ENCODE data around the gene MARK3. TPM values are rescaled to one million over a fixed set of nuclear protein-coding genes. Genes with fewer than 3 reads are reported as not detected.
"Not testable (repeated sequence)": the region's sequence is repeated elsewhere in the genome, so short reads cannot be mapped to it uniquely, and the experiment has no call there.

Gene MARK3
- total RNA-seq, 5 donors from 2014 or later (not counting 1 experiment from before 2014, with no cell fraction given), result 94.7 to 128 (median 107) TPM

DNA sequence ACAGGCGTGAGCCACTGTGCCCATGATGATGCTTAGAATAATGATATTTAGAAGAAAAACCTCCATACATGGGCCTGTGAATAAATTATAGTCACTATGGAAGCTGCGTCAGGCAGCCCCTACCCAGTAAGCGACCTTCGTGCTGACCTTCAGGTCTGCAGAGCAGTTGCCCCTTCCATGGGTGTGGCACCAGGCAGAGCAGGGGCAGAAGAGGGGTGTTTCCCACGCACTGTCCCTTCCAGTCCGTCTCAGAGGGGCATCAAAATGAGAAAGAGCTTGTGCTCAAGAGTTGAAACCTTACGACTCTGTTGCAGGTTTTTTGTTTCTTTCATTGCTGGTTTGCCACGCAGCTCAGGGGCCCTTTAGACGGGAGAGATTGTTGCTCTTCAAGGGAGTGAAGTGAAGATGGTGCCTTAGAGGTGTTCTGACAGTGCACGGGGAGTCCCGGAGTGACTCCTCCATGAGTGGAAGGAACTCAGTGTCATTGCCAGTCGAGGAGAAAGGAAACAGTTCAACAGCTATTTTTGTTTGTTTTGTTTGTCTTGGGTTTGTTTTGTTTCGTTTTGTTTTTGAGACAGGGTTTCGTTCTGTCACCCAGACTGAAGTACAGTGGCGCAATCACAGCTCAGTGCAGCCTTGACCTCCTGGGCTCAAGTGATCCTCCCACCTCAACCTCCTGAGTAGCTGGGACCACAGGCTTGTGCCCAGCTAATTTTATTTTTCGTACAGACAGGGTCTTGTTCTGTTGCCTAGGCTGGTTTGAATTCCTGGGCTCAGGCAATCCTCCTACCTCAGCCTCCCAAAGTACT lies 123.5 kb downstream of the MARK3 start:
- POLR2A ChIA-PET, result no interaction called here
- H3K4me1 Mint-ChIP-seq, result peaks cover 0 to 1% (median 0%) of the 10 kb centered on the region in 3 donors
- no peaks in the 10 kb centered on the region for H3K9me3 Mint-ChIP-seq
- H3K4me3 Mint-ChIP-seq, result no peak overlapping the region
- WGBS (ENCODE audit: insufficient coverage), result 90% methylated on average over 11 of the region's 16 CpGs
- no peak for DNase-seq
- peaks cover 7 to 24% of the 10 kb centered on the region in 2 donors for H3K36me3 ChIP-seq (ENCODE audit: control insufficient read depth in 2 of 2, extremely low read depth in 1 of 2, insufficient read depth in 1 of 2, low read length in 1 of 2)
- peaks cover 13% of the 10 kb centered on the region for H3K36me3 Mint-ChIP-seq
- no peaks in the 10 kb centered on the region for H3K9me3 ChIP-seq
- ATAC-seq (replicated peaks in 1 of 4), result no peak
- no peak overlapping the region for H3K4me3 ChIP-seq (ENCODE audit: control insufficient read depth in 1 of 2, extremely low read depth in 1 of 2, low read length in 1 of 2)
- no peaks in the 10 kb centered on the region for H3K27me3 ChIP-seq (replicated peaks in 1 of 2; ENCODE audit: control insufficient read depth in 2 of 2, extremely low read depth in 1 of 2, insufficient read depth in 2 of 2, low read length in 1 of 2)
- H3K4me1 ChIP-seq (ENCODE audit: control insufficient read depth in 1 of 2, extremely low read depth in 1 of 2, insufficient read depth in 2 of 2, low read length in 2 of 2), result no peaks in the 10 kb centered on the region
- CTCF ChIA-PET, result interaction anchor here (0.7 kb wide), 2 partner anchors 11 to 19 kb away, joined by 3 to 4 read pairs; no protein-coding TSS in a partner anchor
- H3K27ac ChIP-seq (ENCODE audit: low read length), result no peak overlapping the region
- H3K27me3 Mint-ChIP-seq, result no peaks in the 10 kb centered on the region
- no peak overlapping the region for H3K27ac Mint-ChIP-seq

DNA sequence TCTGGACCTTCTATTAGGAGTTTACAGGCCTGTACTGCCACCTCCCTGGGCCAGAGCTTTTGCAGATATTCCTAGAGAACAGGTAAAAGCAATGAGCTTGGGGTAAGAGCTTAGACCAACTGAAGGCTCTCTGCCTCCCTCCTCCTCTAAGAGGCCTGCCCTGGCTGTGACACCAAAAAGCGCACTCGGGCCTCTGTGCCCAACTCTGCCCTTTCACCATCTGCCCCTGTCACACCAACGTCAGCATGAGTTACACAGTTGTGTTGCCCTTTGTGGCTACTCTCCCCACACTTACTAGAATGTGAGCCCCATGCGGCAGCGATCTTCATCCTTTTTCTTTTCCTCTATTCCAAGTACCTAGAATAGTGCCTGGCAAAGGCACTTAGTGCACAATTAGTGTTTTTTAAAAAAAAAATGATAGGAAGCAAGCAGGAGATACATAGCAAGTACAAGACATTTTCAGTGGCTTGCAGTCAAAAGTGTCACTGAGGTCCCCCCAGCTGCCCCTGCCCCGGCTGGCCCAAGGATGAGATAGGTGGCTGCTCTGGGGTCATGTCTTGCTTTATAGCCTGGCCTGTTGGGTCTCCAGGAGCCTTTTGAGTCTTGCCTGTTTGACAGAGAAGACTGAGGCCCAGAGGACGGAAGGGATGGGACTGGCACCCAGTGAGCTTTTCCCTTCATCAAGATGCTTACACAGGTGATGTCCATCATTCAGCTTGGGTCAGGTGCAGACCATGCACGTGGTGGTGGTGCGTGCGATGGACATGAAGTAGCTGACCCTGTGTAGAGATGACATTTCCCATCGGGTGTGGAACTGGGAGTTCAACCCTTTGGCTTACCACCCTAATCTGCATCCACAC lies 124.9 kb downstream of the MARK3 start:
- no peak overlapping the region for H3K27ac Mint-ChIP-seq
- 95% methylated on average over 7 of the region's 11 CpGs for WGBS (ENCODE audit: insufficient coverage)
- CTCF ChIA-PET, result interaction anchor here (0.5 to 0.6 kb wide), 3 partner anchors 31 to 302 kb away, joined by 3 to 4 read pairs (median 3); no protein-coding TSS in a partner anchor

DNA sequence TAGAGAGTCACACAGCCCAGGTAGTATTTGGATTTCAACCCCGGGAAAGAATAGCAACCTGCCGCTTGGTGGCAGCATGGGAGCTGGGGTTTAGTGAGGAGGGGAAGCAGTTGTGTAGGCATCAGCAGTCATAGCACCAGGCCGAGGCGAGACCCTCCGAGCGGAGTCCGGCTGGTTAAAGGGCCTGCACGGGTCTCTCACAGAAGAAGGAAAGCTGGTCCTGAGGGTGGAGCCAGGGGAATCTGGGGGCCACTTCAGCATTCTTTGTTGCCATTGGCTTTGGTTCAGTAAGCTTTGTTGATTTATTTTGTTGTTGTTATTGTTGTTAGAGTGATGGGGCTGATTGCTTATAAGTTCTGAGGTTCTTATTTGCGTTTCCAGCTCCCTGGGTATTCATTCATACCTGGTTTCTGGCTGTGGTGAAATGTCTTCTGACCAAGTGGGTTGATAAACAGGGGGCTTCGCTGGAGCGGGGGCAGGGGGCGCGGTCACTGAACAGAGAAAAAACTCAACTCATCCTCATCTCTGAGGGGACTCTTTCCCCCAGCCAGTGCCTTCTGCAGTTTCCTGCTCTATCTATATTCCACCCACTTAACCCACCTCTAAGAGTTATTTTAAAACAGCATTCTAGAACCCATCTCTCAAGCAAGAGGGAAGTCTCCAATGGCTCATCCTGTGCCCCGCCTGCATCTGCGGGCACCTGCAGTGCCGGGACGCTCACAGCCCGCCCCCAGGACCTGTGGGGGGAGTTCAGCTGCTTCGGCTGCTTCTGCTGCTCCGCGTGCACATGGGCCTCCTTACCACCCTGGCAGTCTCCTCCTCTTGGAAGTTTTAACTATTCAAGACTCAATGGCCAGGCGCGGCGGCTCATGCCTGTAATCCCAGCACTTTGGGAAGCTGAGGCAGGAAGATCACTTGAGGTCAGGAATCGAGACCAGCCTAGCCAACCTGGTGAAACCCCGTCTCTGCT lies 125.8 kb downstream of the MARK3 start:
- Mint-ChIP-seq H3K27ac (no peak overlapping the region), H3K4me3 (no peak overlapping the region), H3K27me3 (no peaks in the 10 kb centered on the region), H3K9me3 (no peaks in the 10 kb centered on the region), H3K36me3 (no peaks in the 10 kb centered on the region), H3K4me1 (peaks cover 0 to 6% (median 3%) of the 10 kb centered on the region in 3 donors)
- no peak overlapping the region for H3K4me3 ChIP-seq (ENCODE audit: control insufficient read depth in 1 of 2, extremely low read depth in 1 of 2, low read length in 1 of 2)
- no peak overlapping the region for H3K27ac ChIP-seq (ENCODE audit: low read length)
- H3K27me3 ChIP-seq (replicated peaks in 1 of 2; ENCODE audit: control insufficient read depth in 2 of 2, extremely low read depth in 1 of 2, insufficient read depth in 2 of 2, low read length in 1 of 2), result no peaks in the 10 kb centered on the region
- ChIA-PET CTCF (no interaction called here), POLR2A (no interaction called here)
- WGBS (ENCODE audit: insufficient coverage), result 97% methylated on average over 16 of the region's 26 CpGs
- ATAC-seq (replicated peaks in 1 of 4) (no peak), DNase-seq (no peak)
- no peaks in the 10 kb centered on the region for H3K9me3 ChIP-seq
- H3K36me3 ChIP-seq (ENCODE audit: control insufficient read depth in 2 of 2, extremely low read depth in 1 of 2, insufficient read depth in 1 of 2, low read length in 1 of 2), result peaks cover 0 to 8% of the 10 kb centered on the region in 2 donors
- no peaks in the 10 kb centered on the region for H3K4me1 ChIP-seq (ENCODE audit: control insufficient read depth in 1 of 2, extremely low read depth in 1 of 2, insufficient read depth in 2 of 2, low read length in 2 of 2)

More for the DNA sequence above, 124.9 kb downstream of the MARK3 start:
- no peaks in the 10 kb centered on the region for H3K9me3 ChIP-seq
- H3K4me1 ChIP-seq (ENCODE audit: control insufficient read depth in 1 of 2, extremely low read depth in 1 of 2, insufficient read depth in 2 of 2, low read length in 2 of 2), result no peaks in the 10 kb centered on the region
- DNase-seq, result no peak
- peaks cover 4% of the 10 kb centered on the region for H3K36me3 Mint-ChIP-seq
- H3K27me3 Mint-ChIP-seq, result no peaks in the 10 kb centered on the region
- peaks cover 0 to 6% (median 3%) of the 10 kb centered on the region in 3 donors for H3K4me1 Mint-ChIP-seq
- no peak overlapping the region for H3K4me3 Mint-ChIP-seq
- H3K27me3 ChIP-seq (replicated peaks in 1 of 2; ENCODE audit: control insufficient read depth in 2 of 2, extremely low read depth in 1 of 2, insufficient read depth in 2 of 2, low read length in 1 of 2), result no peaks in the 10 kb centered on the region
- H3K9me3 Mint-ChIP-seq, result no peaks in the 10 kb centered on the region
- POLR2A ChIA-PET, result no interaction called here
- H3K27ac ChIP-seq (ENCODE audit: low read length), result no peak overlapping the region
- H3K4me3 ChIP-seq (ENCODE audit: control insufficient read depth in 1 of 2, extremely low read depth in 1 of 2, low read length in 1 of 2), result no peak overlapping the region
- H3K36me3 ChIP-seq (ENCODE audit: control insufficient read depth in 2 of 2, extremely low read depth in 1 of 2, insufficient read depth in 1 of 2, low read length in 1 of 2), result peaks cover 3 to 15% of the 10 kb centered on the region in 2 donors
- no peak for ATAC-seq (replicated peaks in 1 of 4)

DNA sequence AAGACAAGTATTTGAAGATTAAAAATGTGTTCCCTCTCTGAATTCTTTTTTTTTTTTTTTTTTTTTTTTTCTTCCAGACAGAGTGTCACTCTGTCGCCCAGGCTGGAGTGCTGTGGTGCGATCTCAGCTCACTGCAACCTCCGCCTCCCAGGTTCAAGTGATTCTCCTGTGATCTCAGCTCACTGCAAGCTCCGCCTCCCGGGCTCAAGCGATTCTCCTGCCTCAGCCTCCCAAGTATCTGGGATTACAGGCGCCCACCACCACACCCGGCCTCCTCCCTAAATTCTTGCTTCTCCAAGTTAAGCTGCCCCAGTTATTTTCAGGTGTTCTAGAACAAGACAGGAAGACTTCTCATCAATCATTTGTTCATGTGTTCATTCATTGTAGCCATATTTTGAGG lies 127.0 kb downstream of the MARK3 start:
- 100% methylated on average over 5 of the region's 8 CpGs for WGBS (ENCODE audit: insufficient coverage)
- ATAC-seq (replicated peaks in 1 of 4); H3K9me3 Mint-ChIP-seq; H3K36me3 Mint-ChIP-seq; H3K27ac Mint-ChIP-seq; H3K9me3 ChIP-seq; H3K36me3 ChIP-seq (ENCODE audit: control insufficient read depth in 2 of 2, extremely low read depth in 1 of 2, insufficient read depth in 1 of 2, low read length in 1 of 2); H3K27me3 Mint-ChIP-seq; H3K4me1 Mint-ChIP-seq; CTCF ChIA-PET; H3K4me3 Mint-ChIP-seq; DNase-seq; H3K4me3 ChIP-seq (ENCODE audit: control insufficient read depth in 1 of 2, extremely low read depth in 1 of 2, low read length in 1 of 2); H3K4me1 ChIP-seq (ENCODE audit: control insufficient read depth in 1 of 2, extremely low read depth in 1 of 2, insufficient read depth in 2 of 2, low read length in 2 of 2); H3K27me3 ChIP-seq (replicated peaks in 1 of 2; ENCODE audit: control insufficient read depth in 2 of 2, extremely low read depth in 1 of 2, insufficient read depth in 2 of 2, low read length in 1 of 2); H3K27ac ChIP-seq (ENCODE audit: low read length): not testable (repeated sequence)
- POLR2A ChIA-PET, result interaction anchor here in 1 of 2 donors (0.6 kb wide), 1 partner anchor 47 kb away, joined by 3 read pairs; no protein-coding TSS in a partner anchor

DNA sequence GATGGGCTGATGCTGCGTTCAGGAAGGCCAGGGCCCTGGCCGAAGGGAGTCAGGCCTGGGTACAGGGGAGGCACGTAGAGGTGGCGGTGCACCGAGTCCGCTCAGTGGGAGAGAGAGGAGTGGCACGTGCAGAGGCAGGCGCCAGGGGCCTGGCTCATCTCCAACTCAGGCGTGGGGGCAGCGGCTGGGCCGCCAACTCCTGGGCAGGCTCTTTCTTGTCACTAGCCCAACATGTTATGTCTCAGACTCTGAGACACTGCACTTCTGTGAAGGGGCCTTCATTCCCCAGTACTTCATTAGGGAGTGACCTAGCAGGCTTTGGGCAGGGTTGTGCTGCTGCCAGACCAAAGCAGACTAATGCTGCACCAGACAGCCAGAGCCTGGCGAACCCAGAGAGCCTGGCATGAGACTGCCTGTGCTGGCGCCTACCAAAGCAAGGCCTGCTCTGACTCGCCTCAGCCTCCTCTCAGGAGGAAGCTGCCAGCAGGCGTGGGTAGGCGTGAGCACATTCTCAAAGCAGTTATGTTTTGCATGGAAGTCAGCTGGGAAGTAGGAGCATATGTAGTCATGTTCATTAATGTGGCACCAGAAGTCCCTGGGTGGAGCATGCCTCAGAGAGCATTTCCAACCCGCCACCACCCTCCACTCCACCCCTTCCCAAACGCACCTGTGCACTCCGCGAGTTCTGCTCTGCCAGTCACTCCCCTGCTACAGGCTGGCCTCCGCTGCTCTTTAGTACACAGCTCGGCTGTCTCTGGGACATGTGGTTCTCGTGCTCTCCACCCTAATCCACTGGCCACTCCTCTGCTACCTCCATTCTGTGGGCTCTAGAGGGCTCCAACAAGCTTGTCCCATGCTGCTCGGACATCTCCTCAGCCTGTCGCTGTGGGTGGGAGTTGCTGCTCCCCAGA lies 127.7 kb downstream of the MARK3 start:
- H3K36me3 Mint-ChIP-seq, result no peaks in the 10 kb centered on the region
- H3K27ac Mint-ChIP-seq, result peak overlapping the region in 1 of 2 donors; percentile 52
- no peaks in the 10 kb centered on the region for H3K9me3 Mint-ChIP-seq
- POLR2A ChIA-PET, result no interaction called here
- CTCF ChIA-PET, result no interaction called here
- ATAC-seq (replicated peaks in 1 of 4), result no peak
- DNase-seq, result no peak
- peaks cover 0 to 6% (median 3%) of the 10 kb centered on the region in 3 donors for H3K4me1 Mint-ChIP-seq
- Histone ChIP-seq H3K4me3 (ENCODE audit: control insufficient read depth in 1 of 2, extremely low read depth in 1 of 2, low read length in 1 of 2) (no peak overlapping the region), H3K4me1 (ENCODE audit: control insufficient read depth in 1 of 2, extremely low read depth in 1 of 2, insufficient read depth in 2 of 2, low read length in 2 of 2) (no peaks in the 10 kb centered on the region), H3K9me3 (no peaks in the 10 kb centered on the region), H3K27ac (ENCODE audit: low read length) (no peak overlapping the region), H3K36me3 (ENCODE audit: control insufficient read depth in 2 of 2, extremely low read depth in 1 of 2, insufficient read depth in 1 of 2, low read length in 1 of 2) (peaks cover 0 to 7% of the 10 kb centered on the region in 2 donors), H3K27me3 (replicated peaks in 1 of 2; ENCODE audit: control insufficient read depth in 2 of 2, extremely low read depth in 1 of 2, insufficient read depth in 2 of 2, low read length in 1 of 2) (no peaks in the 10 kb centered on the region)
- no peak overlapping the region for H3K4me3 Mint-ChIP-seq
- WGBS (ENCODE audit: insufficient coverage), result 85% methylated on average over 10 of the region's 25 CpGs
- no peaks in the 10 kb centered on the region for H3K27me3 Mint-ChIP-seq
